Transverse colon (tissue), 4 donors: ENCODE results near the gene HES4. TPM values are rescaled to one million over a fixed set of nuclear protein-coding genes. Genes with fewer than 3 reads are reported as not detected.

Source experiments
- DNase-seq: peaks from one replicate; pipeline ENCODE4 v3.0.0-alpha.2; 2019
- H3K27ac ChIP-seq, 4 donors: fragments of 200-600 bp; sonication (generic); 2 replicates each; pipeline ENCODE4 v1.5.1; 2016 to 2018; ENCODE audit warnings: inconsistent platforms in 4 of 4
- H3K27me3 ChIP-seq: fragments of 200-600 bp; sonication (generic); 2 replicates; pipeline ENCODE4 v1.5.1; 2017; ENCODE audit warnings: inconsistent platforms
- H3K36me3 ChIP-seq, 4 donors: fragments of 200-600 bp; sonication (generic); 2 replicates each; pipeline ENCODE4 v1.5.1; 2017 to 2019; ENCODE audit warnings: inconsistent platforms in 4 of 4
- H3K4me1 ChIP-seq, 4 donors: fragments of 200-600 bp; sonication (generic); 2 replicates each; pipeline ENCODE4 v1.5.1; 2017 to 2020; ENCODE audit warnings: inconsistent platforms in 4 of 4
- H3K4me3 ChIP-seq, 4 donors: fragments of 200-600 bp; sonication (generic); 1 replicate in 1 of 4; 2 replicates in 3 of 4; pipeline versions ENCODE4 v1.5.1 to v1.6.1; 2017 to 2019; ENCODE audit warnings: inconsistent platforms in 4 of 4
- H3K9me3 ChIP-seq, 2 donors: fragments of 200-600 bp; sonication (generic); 2 replicates each; pipeline ENCODE4 v1.5.1; 2017 to 2019; ENCODE audit warnings: inconsistent platforms in 2 of 2
- EP300 ChIP-seq: sonication (generic); formaldehyde crosslinking; IDR thresholded peaks from one replicate; pipeline ENCODE4 v1.6.1; 2017; ENCODE audit warnings: antibody characterized with exemption, low read depth
- POLR2A ChIP-seq: fragments of 450-650 bp; IDR thresholded peaks from one replicate; pipeline ENCODE4 v1.6.1; 2016; ENCODE audit warnings: antibody characterized with exemption, mild to moderate bottlenecking, moderate library complexity
- POLR2AphosphoS5 ChIP-seq, 3 donors: sonication (generic); formaldehyde crosslinking; IDR thresholded peaks; one replicate each; pipeline ENCODE4 v1.6.1; 2016; ENCODE audit warnings: antibody characterized with exemption in 3 of 3
- WGBS, 2 donors: methylation state at CpG; one replicate each; pipeline ENCODE4 v1.1.5; 2018; ENCODE audit warnings: low coverage in 1 of 2; 5-methylcytosine and 5-hydroxymethylcytosine counted together
- in situ Hi-C, 4 donors: fragments of 200-750 bp; cut with MboI; loops; one replicate each; pipeline versions ENCODE4 v1.15.0 to v1.15.1; 2017; ENCODE audit warnings: low sequenced_read_pairs in 3 of 4, low pct_ligation_motif_present in 1 of 4, low pct_unique_long_range_greater_than_20kb in 1 of 4
- intact Hi-C: fragments of 100-400 bp; cut with DNase I; formaldehyde crosslinking; loops from one replicate; pipeline ENCODE4 v1.15.1; 2023; ENCODE audit warnings: low total_unique reads
- total RNA-seq, 4 donors: library from RNA; depleted of rRNA; stranded (reverse); fragments of >200 nt; gene quantifications; one replicate each; pipeline ENCODE4 v1.1.0, GENCODE V29; 2016
- TF ChIP-seq, protein P1 (sequence below), 5 experiments: fragments of 200-600 bp in 3 of 5; fragments of 450-650 bp in 2 of 5; sonication (generic) in 3 of 5; IDR thresholded peaks; 1 replicate in 2 of 5; 2 replicates in 3 of 5; pipeline ENCODE4 v1.5.1; 2016 to 2017; ENCODE audit warnings: antibody characterized with exemption in 5 of 5, inconsistent platforms in 3 of 5, mild to moderate bottlenecking in 2 of 5, moderate library complexity in 1 of 5

Gene HES4
- total RNA-seq, 4 donors from 2014 or later = 10.8 to 140 (median 15.7) TPM

DNA sequence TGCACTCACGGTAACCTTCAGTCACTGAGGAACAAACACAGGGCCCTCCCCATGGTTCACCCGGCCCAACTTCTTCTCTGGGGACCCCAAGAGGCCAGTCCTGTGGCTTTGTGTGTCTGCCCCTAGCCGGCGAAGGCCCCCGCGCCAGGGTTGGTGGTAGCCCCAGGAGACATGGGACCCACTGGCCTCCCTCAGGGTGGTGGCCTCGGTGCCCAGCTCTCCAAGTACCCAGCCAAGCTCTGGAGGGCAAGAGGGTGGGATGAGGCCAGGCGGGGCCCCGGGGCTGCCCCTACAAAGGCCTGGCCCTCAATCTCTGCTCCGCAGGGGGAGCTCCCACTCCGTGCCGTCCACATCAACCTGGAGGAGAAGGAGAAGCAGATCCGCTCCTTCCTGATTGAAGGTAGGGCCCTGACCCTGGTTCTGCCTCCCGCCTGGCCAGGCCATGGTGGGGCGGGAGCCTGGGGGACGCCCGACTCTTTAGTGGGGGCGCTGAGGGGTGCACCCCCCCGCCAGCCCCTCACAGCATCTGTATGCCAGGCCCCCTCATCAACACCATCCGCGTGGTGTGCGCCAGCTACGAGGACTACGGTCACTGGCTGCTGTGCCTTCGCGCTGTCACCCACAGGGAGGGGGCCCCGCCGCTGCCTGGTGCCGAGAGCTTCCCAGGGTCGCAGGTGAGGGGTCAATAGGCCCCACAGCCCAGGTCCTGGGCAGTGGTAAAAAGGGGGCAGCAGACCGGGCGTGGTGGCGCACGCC lies 28.0 kb downstream of the HES4 start:
- Histone ChIP-seq H3K27me3 (peaks cover 75% of the 10 kb centered on the region), H3K9me3 (no peaks in the 10 kb centered on the region), H3K4me1 (peaks cover 5 to 14% (median 12%) of the 10 kb centered on the region in 4 donors), H3K27ac (no peak overlapping the region), H3K36me3 (no peaks in the 10 kb centered on the region), H3K4me3 (no peak overlapping the region)
- in situ Hi-C loops (no loop called here), intact Hi-C loops (no loop called here)
- no peak for DNase-seq
- TF ChIP-seq EP300 = no peak
- TF ChIP-seq, protein P1, sequence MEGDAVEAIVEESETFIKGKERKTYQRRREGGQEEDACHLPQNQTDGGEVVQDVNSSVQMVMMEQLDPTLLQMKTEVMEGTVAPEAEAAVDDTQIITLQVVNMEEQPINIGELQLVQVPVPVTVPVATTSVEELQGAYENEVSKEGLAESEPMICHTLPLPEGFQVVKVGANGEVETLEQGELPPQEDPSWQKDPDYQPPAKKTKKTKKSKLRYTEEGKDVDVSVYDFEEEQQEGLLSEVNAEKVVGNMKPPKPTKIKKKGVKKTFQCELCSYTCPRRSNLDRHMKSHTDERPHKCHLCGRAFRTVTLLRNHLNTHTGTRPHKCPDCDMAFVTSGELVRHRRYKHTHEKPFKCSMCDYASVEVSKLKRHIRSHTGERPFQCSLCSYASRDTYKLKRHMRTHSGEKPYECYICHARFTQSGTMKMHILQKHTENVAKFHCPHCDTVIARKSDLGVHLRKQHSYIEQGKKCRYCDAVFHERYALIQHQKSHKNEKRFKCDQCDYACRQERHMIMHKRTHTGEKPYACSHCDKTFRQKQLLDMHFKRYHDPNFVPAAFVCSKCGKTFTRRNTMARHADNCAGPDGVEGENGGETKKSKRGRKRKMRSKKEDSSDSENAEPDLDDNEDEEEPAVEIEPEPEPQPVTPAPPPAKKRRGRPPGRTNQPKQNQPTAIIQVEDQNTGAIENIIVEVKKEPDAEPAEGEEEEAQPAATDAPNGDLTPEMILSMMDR (IDR thresholded peaks at IDR 0.05) = no peak
- TF ChIP-seq POLR2A = no peak
- TF ChIP-seq POLR2AphosphoS5 (IDR thresholded peaks at IDR 0.05) = no peak
- 73% methylated on average over 28 of the region's 34 CpGs; no CpG with 5 or more reads in 1 of the 2 donors for WGBS, 2 donors

DNA sequence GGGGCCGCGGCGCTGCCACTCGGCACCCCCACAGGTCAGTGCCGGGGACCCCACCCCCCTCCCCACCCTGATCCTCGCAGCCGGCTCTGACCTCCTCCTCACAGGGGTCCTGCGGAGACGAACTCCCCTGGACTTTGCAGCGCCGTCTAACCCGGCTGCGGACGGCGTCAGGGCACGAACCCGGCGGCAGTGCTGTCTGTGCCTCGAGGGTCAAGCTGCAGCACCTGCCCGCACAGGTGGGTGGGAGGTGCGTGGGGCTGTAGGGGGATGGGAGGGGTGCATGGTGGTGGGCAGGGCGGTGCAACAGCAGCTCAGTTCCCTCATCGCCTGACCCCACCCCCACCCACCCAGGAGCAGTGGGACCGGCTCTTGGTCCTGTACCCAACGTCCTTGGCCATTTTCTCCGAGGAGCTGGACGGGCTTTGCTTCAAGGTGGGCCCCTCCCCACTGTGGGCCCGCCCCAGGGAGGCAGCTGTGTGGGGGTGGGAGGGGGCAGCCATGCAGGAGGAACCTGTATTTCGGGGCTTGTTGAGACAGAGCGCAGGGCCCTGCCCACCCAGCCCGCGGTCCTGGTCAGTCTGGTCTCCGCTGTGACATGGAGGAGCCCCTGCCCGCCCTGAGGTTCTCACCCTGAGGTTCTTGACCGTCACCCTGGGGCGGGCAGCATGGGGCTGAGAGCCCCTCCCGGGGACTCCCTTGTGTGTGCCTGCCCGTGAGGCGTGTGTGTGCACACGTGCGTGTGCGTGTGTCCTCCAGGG lies 28.7 kb downstream of the HES4 start:
- in situ Hi-C loops = no loop called here
- Histone ChIP-seq H3K27me3 (peaks cover 73% of the 10 kb centered on the region), H3K27ac (no peak overlapping the region), H3K9me3 (no peaks in the 10 kb centered on the region), H3K4me3 (no peak overlapping the region), H3K4me1 (peaks cover 8 to 16% (median 14%) of the 10 kb centered on the region in 4 donors), H3K36me3 (no peaks in the 10 kb centered on the region)
- 49% methylated on average over 34 of the region's 42 CpGs; no CpG with 5 or more reads in 1 of the 2 donors for WGBS, 2 donors
- intact Hi-C loops = no loop called here
- DNase-seq = no peak
- TF ChIP-seq POLR2AphosphoS5 (IDR thresholded peaks at IDR 0.05) = no peak
- TF ChIP-seq POLR2A = no peak
- TF ChIP-seq EP300 = no peak
- TF ChIP-seq, protein P1 (IDR thresholded peaks at IDR 0.05) = no peak

DNA sequence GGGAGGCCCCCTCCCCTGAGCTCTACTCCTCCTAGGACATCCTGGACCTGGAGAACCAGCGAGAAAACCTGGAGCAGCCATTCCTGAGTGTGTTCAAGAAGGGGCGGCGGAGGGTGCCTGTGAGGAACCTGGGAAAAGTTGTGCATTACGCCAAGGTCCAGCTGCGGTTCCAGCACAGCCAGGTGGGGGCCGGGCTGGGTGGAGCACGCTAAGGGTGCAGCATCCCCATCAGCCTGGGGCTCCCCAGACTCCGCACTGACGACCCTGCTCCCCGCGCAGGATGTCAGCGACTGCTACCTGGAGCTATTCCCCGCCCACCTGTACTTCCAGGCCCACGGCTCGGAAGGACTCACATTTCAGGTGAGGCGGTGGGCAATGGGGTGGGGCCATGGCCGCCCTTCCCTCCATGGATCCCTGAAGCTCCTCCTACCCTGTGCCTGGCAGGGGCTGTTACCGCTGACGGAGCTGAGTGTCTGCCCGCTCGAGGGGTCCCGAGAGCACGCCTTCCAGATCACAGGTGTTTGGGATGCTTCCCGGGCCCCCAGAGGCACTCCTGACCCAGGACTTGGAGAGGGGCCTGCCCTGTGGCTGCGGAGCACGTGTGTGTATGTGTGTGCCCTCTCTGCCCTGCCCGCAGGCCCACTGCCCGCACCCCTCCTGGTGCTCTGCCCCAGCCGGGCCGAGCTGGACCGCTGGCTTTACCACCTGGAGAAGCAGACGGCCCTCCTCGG lies 29.5 kb downstream of the HES4 start:
- peaks cover 68% of the 10 kb centered on the region for H3K27me3 ChIP-seq
- WGBS, 2 donors = 27% methylated on average over 29 of the region's 33 CpGs; no CpG with 5 or more reads in 1 of the 2 donors
- intact Hi-C loops (no loop called here), in situ Hi-C loops (no loop called here)
- DNase-seq = no peak
- no peaks in the 10 kb centered on the region for H3K36me3 ChIP-seq
- peaks cover 12 to 16% (median 15%) of the 10 kb centered on the region in 4 donors for H3K4me1 ChIP-seq
- H3K9me3 ChIP-seq = no peaks in the 10 kb centered on the region
- TF ChIP-seq, protein P1 (IDR thresholded peaks at IDR 0.05) = no peak
- TF ChIP-seq EP300 (no peak), POLR2A (no peak), POLR2AphosphoS5 (IDR thresholded peaks at IDR 0.05) (no peak)
- no peak overlapping the region for H3K27ac ChIP-seq
- no peak overlapping the region for H3K4me3 ChIP-seq
